HFFc6 (cell line): ENCODE results near the gene ZCCHC7. TPM values are rescaled to one million over a fixed set of nuclear protein-coding genes. Genes with fewer than 3 reads are reported as not detected.
A peak's percentile ranks its signal among the peaks of the same experiment; 100 is the strongest.

Experiments
- DNase-seq: peaks from one replicate; pipeline ENCODE4 v3.0.0-alpha.2; 2018
- H3K27ac Mint-ChIP-seq: 2 replicates; pipeline ENCODE4 v1.8.0; 2020; ENCODE audit warnings: mild to moderate bottlenecking, mixed read lengths
- H3K27me3 Mint-ChIP-seq: 2 replicates; pipeline ENCODE4 v1.8.0; 2021; ENCODE audit warnings: mild to moderate bottlenecking, moderate library complexity, mixed read lengths; ENCODE audit not compliant: insufficient read depth
- H3K36me3 Mint-ChIP-seq: 2 replicates; pipeline ENCODE4 v1.8.0; 2021; ENCODE audit warnings: low read depth, mixed read lengths
- H3K4me1 Mint-ChIP-seq: 2 replicates; pipeline ENCODE4 v1.8.0; 2020; ENCODE audit warnings: low read depth, mixed read lengths
- H3K4me3 Mint-ChIP-seq: 2 replicates; pipeline ENCODE4 v1.8.0; 2020; ENCODE audit warnings: mild to moderate bottlenecking, moderate library complexity, mixed read lengths
- H3K9me3 Mint-ChIP-seq: 2 replicates; pipeline ENCODE4 v1.8.0; 2020; ENCODE audit warnings: mild to moderate bottlenecking, mixed read lengths
- CTCF ChIP-seq: fragments of 200-600 bp; sonication (generic); IDR thresholded peaks from 2 replicates; pipeline ENCODE4 v1.5.0; 2021; ENCODE audit warnings: antibody characterized with exemption, mild to moderate bottlenecking
- total RNA-seq, 6 experiments: library from RNA; stranded (reverse); fragmentation: NEBNext Ultra II Directional; extraction: Animal tissue kit (Norgen Biotek cat#: 25700); gene quantifications; 2 replicates in 1 of 6; 3 replicates in 5 of 6; pipeline ENCODE4 v1.2.3, GENCODE V29; 2021

ZCCHC7 gene
- total RNA-seq, 6 experiments from 2014 or later = 18.5 to 22.9 (median 18.8) TPM

DNA sequence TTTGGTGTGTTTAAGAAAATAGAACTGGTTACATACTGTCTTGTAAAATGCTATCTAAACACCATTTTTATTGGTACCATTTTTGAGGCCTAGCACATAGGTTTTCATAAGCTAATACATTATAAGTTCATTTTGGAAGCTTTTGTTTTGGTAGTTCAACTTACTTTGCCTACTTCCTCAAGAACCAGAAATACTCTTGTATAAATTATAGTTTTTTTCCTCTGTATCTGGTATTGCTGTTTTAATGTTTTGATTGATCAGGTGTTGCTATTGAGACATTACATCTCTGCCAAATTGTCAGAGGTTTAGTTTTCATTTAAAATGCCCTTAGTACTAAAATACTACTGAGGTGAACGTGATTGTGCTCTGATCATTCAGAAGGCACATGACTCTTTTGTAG is 211.5 kb downstream of the ZCCHC7 start:
- no peaks in the 10 kb centered on the region for H3K27me3 Mint-ChIP-seq
- no peaks in the 10 kb centered on the region for H3K4me1 Mint-ChIP-seq
- DNase-seq = no peak
- no peak overlapping the region for H3K27ac Mint-ChIP-seq
- no peaks in the 10 kb centered on the region for H3K9me3 Mint-ChIP-seq
- no peaks in the 10 kb centered on the region for H3K36me3 Mint-ChIP-seq
- TF ChIP-seq CTCF = no peak
- no peak overlapping the region for H3K4me3 Mint-ChIP-seq

DNA sequence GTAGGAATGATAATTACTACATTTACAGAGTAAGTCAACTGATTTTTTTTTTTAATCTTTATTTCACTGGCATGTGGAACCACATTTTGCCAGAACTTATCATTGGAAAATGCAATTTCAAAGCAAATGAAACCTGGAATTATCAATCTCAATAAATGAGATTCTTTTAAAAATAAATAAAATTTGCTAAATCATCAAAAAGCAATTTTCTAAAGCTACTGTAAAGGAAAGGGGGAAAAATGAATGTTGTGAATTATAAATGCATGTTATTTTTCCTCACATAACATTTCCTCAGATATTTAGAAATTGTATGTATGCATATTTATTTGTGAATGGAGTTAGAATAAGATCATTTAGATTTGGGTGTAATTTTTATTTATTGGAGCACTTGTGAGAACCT is 212.2 kb downstream of the ZCCHC7 start:
- no peaks in the 10 kb centered on the region for H3K4me1 Mint-ChIP-seq
- H3K27me3 Mint-ChIP-seq = no peaks in the 10 kb centered on the region
- H3K4me3 Mint-ChIP-seq = no peak overlapping the region
- no peak for DNase-seq
- no peak overlapping the region for H3K27ac Mint-ChIP-seq
- no peak for TF ChIP-seq CTCF
- H3K9me3 Mint-ChIP-seq = no peaks in the 10 kb centered on the region
- H3K36me3 Mint-ChIP-seq = no peaks in the 10 kb centered on the region

DNA sequence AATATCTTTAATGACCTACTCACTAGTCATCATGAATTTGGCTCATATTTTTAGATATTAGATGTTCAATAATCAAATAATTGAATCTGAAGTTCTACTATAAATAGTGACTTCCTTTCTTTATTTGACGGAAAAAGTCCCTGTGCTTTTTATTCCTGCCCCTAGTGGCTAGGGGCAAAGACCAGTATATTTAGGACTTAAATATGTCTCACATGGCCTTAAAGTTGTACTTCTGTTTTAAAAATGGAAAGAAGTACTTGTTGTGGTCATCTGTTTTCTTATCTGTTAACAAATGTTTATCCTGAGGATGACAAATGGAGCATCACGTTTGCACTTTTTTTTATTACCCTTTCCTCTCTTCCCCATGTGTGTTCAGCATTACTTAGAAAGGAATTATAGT is 212.9 kb downstream of the ZCCHC7 start:
- H3K36me3 Mint-ChIP-seq = no peaks in the 10 kb centered on the region
- H3K4me1 Mint-ChIP-seq = no peaks in the 10 kb centered on the region
- no peak overlapping the region for H3K4me3 Mint-ChIP-seq
- no peak overlapping the region for H3K27ac Mint-ChIP-seq
- no peak for DNase-seq
- H3K27me3 Mint-ChIP-seq = no peaks in the 10 kb centered on the region
- no peaks in the 10 kb centered on the region for H3K9me3 Mint-ChIP-seq
- TF ChIP-seq CTCF = peak; percentile 40

- H3K27me3 Mint-ChIP-seq = no peaks in the 10 kb centered on the region
- no peaks in the 10 kb centered on the region; the same call in 1 of the 2 replicates for H3K4me1 Mint-ChIP-seq
- no peaks in the 10 kb centered on the region for H3K9me3 Mint-ChIP-seq
- no peak overlapping the region for H3K4me3 Mint-ChIP-seq
- H3K27ac Mint-ChIP-seq = no peak overlapping the region
- no peak for DNase-seq
- no peak for TF ChIP-seq CTCF
- H3K36me3 Mint-ChIP-seq = no peaks in the 10 kb centered on the region
These were observed 214.9 kb downstream of the ZCCHC7 start for GRCh38 chr9:37335238-37335637.

GRCh38 chr9:37336150-37336549 is 215.8 kb downstream of the ZCCHC7 start:
- DNase-seq = no peak
- Mint-ChIP-seq H3K36me3 (no peaks in the 10 kb centered on the region), H3K9me3 (no peaks in the 10 kb centered on the region), H3K4me1 (no peaks in the 10 kb centered on the region; the same call in 1 of the 2 replicates), H3K27me3 (no peaks in the 10 kb centered on the region), H3K27ac (no peak overlapping the region), H3K4me3 (no peak overlapping the region)
- TF ChIP-seq CTCF = no peak

GRCh38 chr9:37337301-37337890 is 217.0 kb downstream of the ZCCHC7 start:
- H3K27me3 Mint-ChIP-seq = no peaks in the 10 kb centered on the region
- no peak for DNase-seq
- no peak overlapping the region for H3K27ac Mint-ChIP-seq
- no peaks in the 10 kb centered on the region for H3K9me3 Mint-ChIP-seq
- no peak for TF ChIP-seq CTCF
- no peaks in the 10 kb centered on the region; the same call in 1 of the 2 replicates for H3K4me1 Mint-ChIP-seq
- no peak overlapping the region for H3K4me3 Mint-ChIP-seq
- H3K36me3 Mint-ChIP-seq = no peaks in the 10 kb centered on the region
